ENCODE measurements around the gene MTARC2.

Gene MTARC2

GRCh38 chr1:220775240-220775853 lies 27.2 kb downstream of the MTARC2 start:
- no peak overlapping the region for H3K4me3 ChIP-seq (ENCODE audit: low read length)
- H3K9me3 ChIP-seq (ENCODE audit: control insufficient read depth, low read length), result no peaks in the 10 kb centered on the region
- H3K36me3 ChIP-seq (ENCODE audit: control insufficient read depth, insufficient read depth, low read length), result no peaks in the 10 kb centered on the region
- H3K27me3 ChIP-seq (ENCODE audit: control insufficient read depth, insufficient read depth, low read length), result no peaks in the 10 kb centered on the region
- H3K9ac ChIP-seq (ENCODE audit: low read length), result no peak overlapping the region
- no peaks in the 10 kb centered on the region for H3K4me1 ChIP-seq (ENCODE audit: control insufficient read depth, insufficient read depth, low read length)

DNA sequence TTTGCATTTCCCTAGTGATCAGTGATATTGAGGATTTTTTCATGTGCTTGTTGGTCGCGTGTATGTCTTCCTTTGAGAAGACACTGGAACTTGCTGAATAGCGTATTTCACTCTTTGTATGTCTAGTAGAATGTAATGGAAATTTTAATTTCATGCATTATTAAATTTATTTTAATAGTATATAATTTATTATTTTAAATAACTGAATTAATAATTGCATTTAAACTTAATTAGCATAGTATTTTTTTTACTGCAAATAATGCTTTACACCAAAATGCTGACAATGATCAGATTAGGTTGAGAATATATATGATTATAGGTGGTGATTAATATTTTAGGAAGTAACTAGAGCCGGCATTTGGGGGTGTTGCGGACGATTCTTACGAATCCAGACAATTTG lies 28.1 kb downstream of the MTARC2 start:
- no peak overlapping the region for H3K9ac ChIP-seq (ENCODE audit: low read length)
- H3K4me1 ChIP-seq (ENCODE audit: control insufficient read depth, insufficient read depth, low read length), result no peaks in the 10 kb centered on the region
- H3K9me3 ChIP-seq (ENCODE audit: control insufficient read depth, low read length), result no peaks in the 10 kb centered on the region
- no peak overlapping the region for H3K4me3 ChIP-seq (ENCODE audit: low read length)
- H3K36me3 ChIP-seq (ENCODE audit: control insufficient read depth, insufficient read depth, low read length), result no peaks in the 10 kb centered on the region
- H3K27me3 ChIP-seq (ENCODE audit: control insufficient read depth, insufficient read depth, low read length), result no peaks in the 10 kb centered on the region

GRCh38 chr1:220776720-220777326 lies 28.7 kb downstream of the MTARC2 start:
- no peaks in the 10 kb centered on the region for H3K9me3 ChIP-seq (ENCODE audit: control insufficient read depth, low read length)
- no peak overlapping the region for H3K9ac ChIP-seq (ENCODE audit: low read length)
- H3K4me1 ChIP-seq (ENCODE audit: control insufficient read depth, insufficient read depth, low read length), result no peaks in the 10 kb centered on the region
- no peaks in the 10 kb centered on the region for H3K36me3 ChIP-seq (ENCODE audit: control insufficient read depth, insufficient read depth, low read length)
- H3K4me3 ChIP-seq (ENCODE audit: low read length), result no peak overlapping the region
- H3K27me3 ChIP-seq (ENCODE audit: control insufficient read depth, insufficient read depth, low read length), result no peaks in the 10 kb centered on the region

GRCh38 chr1:220783453-220783852 lies 35.3 kb downstream of the MTARC2 start:
- H3K9ac ChIP-seq (ENCODE audit: low read length), result no peak overlapping the region
- no peaks in the 10 kb centered on the region for H3K36me3 ChIP-seq (ENCODE audit: control insufficient read depth, insufficient read depth, low read length)
- H3K27me3 ChIP-seq (ENCODE audit: control insufficient read depth, insufficient read depth, low read length), result no peaks in the 10 kb centered on the region

DNA sequence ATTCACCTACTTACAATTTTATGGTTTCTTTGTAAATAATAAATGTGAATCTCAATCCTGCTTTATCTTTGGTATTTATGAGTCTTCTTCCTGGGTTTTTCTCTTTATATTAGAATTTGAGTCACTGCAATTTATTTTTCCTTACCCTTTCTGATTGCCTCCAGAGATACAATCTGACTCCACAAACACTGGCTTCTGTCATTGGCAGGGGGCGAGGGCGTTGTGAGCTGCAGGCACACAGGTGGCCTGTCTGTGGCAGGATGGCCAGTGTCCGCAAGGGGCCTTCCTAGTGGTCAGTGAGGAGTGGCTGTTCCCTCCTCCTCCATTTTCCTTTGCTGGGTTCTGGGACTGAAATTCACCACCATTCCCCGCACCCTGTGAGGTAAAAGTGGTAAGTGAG lies 36.6 kb downstream of the MTARC2 start:
- H3K4me1 ChIP-seq (ENCODE audit: control insufficient read depth, insufficient read depth, low read length), result peaks cover 15% of the 10 kb centered on the region
- H3K36me3 ChIP-seq (ENCODE audit: control insufficient read depth, insufficient read depth, low read length), result no peaks in the 10 kb centered on the region
- H3K9ac ChIP-seq (ENCODE audit: low read length), result no peak overlapping the region
- no peaks in the 10 kb centered on the region for H3K27me3 ChIP-seq (ENCODE audit: control insufficient read depth, insufficient read depth, low read length)
- H3K9me3 ChIP-seq (ENCODE audit: control insufficient read depth, low read length), result no peaks in the 10 kb centered on the region
- no peak overlapping the region for H3K4me3 ChIP-seq (ENCODE audit: low read length)

More at GRCh38 chr1:220783453-220783852, 35.3 kb downstream of the MTARC2 start:
- Histone ChIP-seq H3K4me1 (ENCODE audit: control insufficient read depth, insufficient read depth, low read length) (peaks cover 15% of the 10 kb centered on the region), H3K4me3 (ENCODE audit: low read length) (no peak overlapping the region), H3K9me3 (ENCODE audit: control insufficient read depth, low read length) (no peaks in the 10 kb centered on the region)

GRCh38 chr1:220785166-220786056 lies 37.3 kb downstream of the MTARC2 start:
- Histone ChIP-seq H3K4me3 (ENCODE audit: low read length) (no peak overlapping the region), H3K9ac (ENCODE audit: low read length) (no peak overlapping the region), H3K4me1 (ENCODE audit: control insufficient read depth, insufficient read depth, low read length) (peaks cover 15% of the 10 kb centered on the region), H3K27me3 (ENCODE audit: control insufficient read depth, insufficient read depth, low read length) (no peaks in the 10 kb centered on the region), H3K36me3 (ENCODE audit: control insufficient read depth, insufficient read depth, low read length) (no peaks in the 10 kb centered on the region), H3K9me3 (ENCODE audit: control insufficient read depth, low read length) (no peaks in the 10 kb centered on the region)

DNA sequence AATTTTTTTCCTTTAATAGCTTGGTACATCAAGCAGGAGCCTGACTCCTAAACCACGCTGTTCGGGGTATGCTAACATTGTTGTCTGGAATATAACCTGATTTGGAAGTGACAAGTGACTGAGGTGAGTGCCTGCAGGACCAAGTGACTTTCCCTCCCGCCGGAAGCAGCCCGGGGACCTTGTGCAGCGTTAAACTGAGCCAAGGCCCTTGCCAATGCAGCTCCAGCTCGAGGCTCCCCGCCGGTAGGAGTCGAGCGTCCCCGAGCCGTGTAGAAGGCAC lies 37.9 kb downstream of the MTARC2 start:
- Histone ChIP-seq H3K27me3 (ENCODE audit: control insufficient read depth, insufficient read depth, low read length) (no peaks in the 10 kb centered on the region), H3K36me3 (ENCODE audit: control insufficient read depth, insufficient read depth, low read length) (no peaks in the 10 kb centered on the region), H3K4me3 (ENCODE audit: low read length) (peak overlapping the region; percentile 35), H3K9me3 (ENCODE audit: control insufficient read depth, low read length) (no peaks in the 10 kb centered on the region), H3K9ac (ENCODE audit: low read length) (peak overlapping the region; percentile 68), H3K4me1 (ENCODE audit: control insufficient read depth, insufficient read depth, low read length) (peaks cover 15% of the 10 kb centered on the region)

DNA sequence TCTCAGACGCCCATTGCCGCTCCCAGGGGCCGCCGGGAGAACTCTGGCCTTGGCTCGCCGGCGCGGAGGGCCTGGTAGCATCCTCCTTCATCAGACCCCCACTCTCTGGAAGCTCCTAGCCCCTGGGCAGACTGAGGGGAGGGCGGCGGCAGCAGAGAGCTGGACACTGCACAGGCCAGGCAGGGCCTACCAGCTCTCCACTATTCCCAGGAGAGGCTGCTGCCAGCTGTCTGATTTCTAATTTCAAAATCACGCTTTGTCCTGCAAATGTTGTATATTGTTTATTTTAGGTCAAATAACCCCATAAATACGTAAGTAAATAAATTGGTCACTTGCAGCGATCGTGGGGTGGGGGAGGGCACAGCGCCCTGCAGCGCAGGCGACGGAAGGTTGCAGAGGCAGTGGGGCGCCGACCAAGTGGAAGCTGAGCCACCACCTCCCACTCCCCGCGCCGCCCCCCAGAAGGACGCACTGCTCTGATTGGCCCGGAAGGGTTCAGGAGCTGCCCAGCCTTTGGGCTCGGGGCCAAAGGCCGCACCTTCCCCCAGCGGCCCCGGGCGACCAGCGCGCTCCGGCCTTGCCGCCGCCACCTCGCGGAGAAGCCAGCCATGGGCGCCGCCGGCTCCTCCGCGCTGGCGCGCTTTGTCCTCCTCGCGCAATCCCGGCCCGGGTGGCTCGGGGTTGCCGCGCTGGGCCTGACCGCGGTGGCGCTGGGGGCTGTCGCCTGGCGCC lies 38.4 kb downstream of the MTARC2 start, which contains the start of gene MTARC1:
MTARC1 (plus strand) TSS at position 577 of the 732 bp plus-strand sequence; CDS start at position 609, 32 bp downstream.
- no peaks in the 10 kb centered on the region for H3K9me3 ChIP-seq (ENCODE audit: control insufficient read depth, low read length)
- no peaks in the 10 kb centered on the region for H3K36me3 ChIP-seq (ENCODE audit: control insufficient read depth, insufficient read depth, low read length)
- H3K4me3 ChIP-seq (ENCODE audit: low read length), result peak within 1 kb of the TSS; percentile 60
- peaks cover 15% of the 10 kb centered on the region for H3K4me1 ChIP-seq (ENCODE audit: control insufficient read depth, insufficient read depth, low read length)
- no peaks in the 10 kb centered on the region for H3K27me3 ChIP-seq (ENCODE audit: control insufficient read depth, insufficient read depth, low read length)
- peak within 1 kb of the TSS; percentile 68 for H3K9ac ChIP-seq (ENCODE audit: low read length)

DNA sequence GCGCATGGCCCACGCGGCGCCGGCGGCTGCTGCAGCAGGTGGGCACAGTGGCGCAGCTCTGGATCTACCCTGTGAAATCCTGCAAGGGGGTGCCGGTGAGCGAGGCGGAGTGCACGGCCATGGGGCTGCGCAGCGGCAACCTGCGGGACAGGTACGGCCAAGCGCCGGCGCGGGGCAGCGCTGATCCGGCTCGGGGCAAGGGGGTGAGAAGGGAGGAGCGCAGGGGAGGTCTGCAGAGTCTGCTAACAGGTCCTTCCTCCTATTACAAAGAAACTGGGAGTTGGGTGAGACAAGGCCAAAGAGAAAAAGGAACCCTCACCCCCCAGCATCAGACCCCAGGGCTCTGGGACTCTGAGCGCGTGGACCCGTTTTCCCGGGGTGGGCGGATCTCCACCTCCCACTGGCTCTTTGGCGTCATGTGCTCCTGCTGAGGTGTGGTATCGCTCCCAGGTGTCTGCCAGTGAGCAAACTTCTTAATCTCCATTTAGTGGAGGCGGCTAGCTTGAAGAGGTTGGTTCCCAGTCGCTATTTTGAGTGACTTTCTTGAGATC lies 39.0 kb downstream of the MTARC2 start:
- peaks cover 15% of the 10 kb centered on the region for H3K4me1 ChIP-seq (ENCODE audit: control insufficient read depth, insufficient read depth, low read length)
- H3K9me3 ChIP-seq (ENCODE audit: control insufficient read depth, low read length), result no peaks in the 10 kb centered on the region
- H3K36me3 ChIP-seq (ENCODE audit: control insufficient read depth, insufficient read depth, low read length), result no peaks in the 10 kb centered on the region
- peak overlapping the region; percentile 60 for H3K4me3 ChIP-seq (ENCODE audit: low read length)
- H3K9ac ChIP-seq (ENCODE audit: low read length), result peak overlapping the region; percentile 68
- H3K27me3 ChIP-seq (ENCODE audit: control insufficient read depth, insufficient read depth, low read length), result no peaks in the 10 kb centered on the region

DNA sequence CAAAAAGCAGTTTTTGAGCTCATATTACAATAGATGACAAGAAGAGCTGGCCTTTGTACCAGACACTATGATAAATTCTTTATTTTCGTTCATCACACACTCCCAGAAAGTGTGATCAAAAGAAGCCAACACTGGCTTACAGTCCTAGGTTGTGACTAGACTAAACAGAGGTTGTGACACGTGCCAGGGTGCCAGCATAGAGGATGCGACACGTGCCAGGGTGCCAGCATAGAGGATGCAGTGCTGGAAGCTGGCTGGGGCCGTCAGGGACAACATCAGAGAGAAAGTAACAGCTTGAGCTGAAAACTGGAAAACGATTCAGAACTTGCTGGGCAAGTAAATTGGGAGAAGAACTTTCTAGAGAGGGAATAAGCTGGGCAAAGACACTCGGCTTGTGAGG lies 40.8 kb downstream of the MTARC2 start:
- no peaks in the 10 kb centered on the region for H3K36me3 ChIP-seq (ENCODE audit: control insufficient read depth, insufficient read depth, low read length)
- H3K9ac ChIP-seq (ENCODE audit: low read length), result no peak overlapping the region
- no peaks in the 10 kb centered on the region for H3K9me3 ChIP-seq (ENCODE audit: control insufficient read depth, low read length)
- peaks cover 15% of the 10 kb centered on the region for H3K4me1 ChIP-seq (ENCODE audit: control insufficient read depth, insufficient read depth, low read length)
- H3K4me3 ChIP-seq (ENCODE audit: low read length), result no peak overlapping the region
- H3K27me3 ChIP-seq (ENCODE audit: control insufficient read depth, insufficient read depth, low read length), result no peaks in the 10 kb centered on the region

DNA sequence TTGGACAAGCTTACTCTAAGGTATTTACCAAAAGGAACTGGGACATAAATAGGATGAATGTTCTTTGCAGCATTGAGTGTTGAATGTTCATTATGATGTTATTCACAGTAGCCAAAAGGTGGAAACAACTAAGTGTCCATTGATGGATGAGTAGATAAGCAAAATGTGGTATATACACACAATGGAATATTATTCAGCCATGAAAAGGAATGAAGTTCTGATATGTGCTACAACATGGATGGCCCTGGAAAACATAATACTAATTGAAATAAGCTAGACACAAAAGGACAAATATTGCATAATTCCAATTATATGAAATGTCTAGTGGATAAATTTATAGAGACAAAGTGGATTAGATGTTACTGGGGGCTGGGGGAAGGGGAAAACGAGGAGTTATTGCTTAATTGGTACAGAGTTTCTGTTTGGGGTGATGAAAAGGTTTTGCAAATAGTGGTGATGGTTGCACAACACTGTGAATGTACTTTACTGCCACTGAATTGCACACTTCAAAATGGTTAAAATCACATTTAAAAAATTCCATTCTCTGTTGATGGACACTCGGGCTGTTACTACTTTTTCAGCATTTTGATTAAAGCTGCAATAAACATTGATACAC lies 41.5 kb downstream of the MTARC2 start:
- H3K4me1 ChIP-seq (ENCODE audit: control insufficient read depth, insufficient read depth, low read length), result peaks cover 15% of the 10 kb centered on the region
- no peaks in the 10 kb centered on the region for H3K36me3 ChIP-seq (ENCODE audit: control insufficient read depth, insufficient read depth, low read length)
- H3K9me3 ChIP-seq (ENCODE audit: control insufficient read depth, low read length), result no peaks in the 10 kb centered on the region
- no peak overlapping the region for H3K4me3 ChIP-seq (ENCODE audit: low read length)
- H3K9ac ChIP-seq (ENCODE audit: low read length), result no peak overlapping the region
- no peaks in the 10 kb centered on the region for H3K27me3 ChIP-seq (ENCODE audit: control insufficient read depth, insufficient read depth, low read length)

All from mucosa of stomach (tissue), 1 donor.